Measurements from ENCODE around the gene GAGE13. TPM values are rescaled to one million over a fixed set of nuclear protein-coding genes. Genes with fewer than 3 reads are reported as not detected.
"Not testable (repeated sequence)": the region's sequence is repeated elsewhere in the genome, so short reads cannot be mapped to it uniquely, and the experiment has no call there.

The GAGE13 gene
- total RNA-seq, 1 donor from 2014 or later: not detected

DNA sequence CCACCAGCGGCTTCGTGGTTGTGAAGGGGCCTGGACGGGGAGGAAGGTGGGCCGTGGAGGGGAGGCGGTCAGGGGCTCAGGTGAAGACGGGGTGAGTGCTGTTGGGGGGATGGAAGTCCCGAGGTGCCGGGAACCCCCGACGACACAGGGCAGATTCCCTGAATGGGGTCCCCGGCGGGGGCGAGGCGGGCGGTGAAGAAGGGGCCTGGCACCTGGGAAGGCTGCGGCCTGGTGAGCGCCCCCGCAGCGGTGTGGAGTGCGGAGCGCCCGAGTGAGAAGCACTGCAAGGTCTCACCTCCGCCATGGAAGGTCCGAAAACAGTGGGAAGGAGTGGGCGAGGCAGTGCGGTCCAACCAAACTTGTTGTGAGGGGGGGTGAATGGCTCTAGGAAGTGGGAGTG lies 459 bp downstream of the GAGE13 start:
- H3K27ac Mint-ChIP-seq; H3K36me3 Mint-ChIP-seq; H3K9me3 Mint-ChIP-seq; H3K27me3 Mint-ChIP-seq (ENCODE audit: low read depth); H3K4me1 Mint-ChIP-seq; DNase-seq (ENCODE audit: low spot score in 2 of 2, unreplicated experiment in 2 of 2); H3K4me3 Mint-ChIP-seq: not testable (repeated sequence)

DNA sequence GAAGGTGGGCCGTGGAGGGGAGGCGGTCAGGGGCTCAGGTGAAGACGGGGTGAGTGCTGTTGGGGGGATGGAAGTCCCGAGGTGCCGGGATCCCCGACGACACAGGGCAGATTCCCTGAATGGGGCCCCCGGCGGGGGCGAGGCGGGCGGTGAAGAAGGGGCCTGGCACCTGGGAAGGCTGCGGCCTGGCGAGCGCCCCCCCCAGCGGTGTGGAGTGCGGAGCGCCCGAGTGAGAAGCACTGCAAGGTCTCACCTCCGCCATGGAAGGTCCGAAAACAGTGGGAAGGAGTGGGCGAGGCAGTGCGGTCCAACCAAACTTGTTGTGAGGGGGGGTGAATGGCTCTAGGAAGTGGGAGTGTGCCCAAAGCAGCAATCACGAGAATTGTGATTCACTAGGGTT lies 10.1 kb downstream of the GAGE13 start:
- peak; percentile 58 to 69 for DNase-seq (ENCODE audit: low spot score in 2 of 2, unreplicated experiment in 2 of 2)
- not testable (repeated sequence) for H3K27ac Mint-ChIP-seq, H3K4me3 Mint-ChIP-seq

DNA sequence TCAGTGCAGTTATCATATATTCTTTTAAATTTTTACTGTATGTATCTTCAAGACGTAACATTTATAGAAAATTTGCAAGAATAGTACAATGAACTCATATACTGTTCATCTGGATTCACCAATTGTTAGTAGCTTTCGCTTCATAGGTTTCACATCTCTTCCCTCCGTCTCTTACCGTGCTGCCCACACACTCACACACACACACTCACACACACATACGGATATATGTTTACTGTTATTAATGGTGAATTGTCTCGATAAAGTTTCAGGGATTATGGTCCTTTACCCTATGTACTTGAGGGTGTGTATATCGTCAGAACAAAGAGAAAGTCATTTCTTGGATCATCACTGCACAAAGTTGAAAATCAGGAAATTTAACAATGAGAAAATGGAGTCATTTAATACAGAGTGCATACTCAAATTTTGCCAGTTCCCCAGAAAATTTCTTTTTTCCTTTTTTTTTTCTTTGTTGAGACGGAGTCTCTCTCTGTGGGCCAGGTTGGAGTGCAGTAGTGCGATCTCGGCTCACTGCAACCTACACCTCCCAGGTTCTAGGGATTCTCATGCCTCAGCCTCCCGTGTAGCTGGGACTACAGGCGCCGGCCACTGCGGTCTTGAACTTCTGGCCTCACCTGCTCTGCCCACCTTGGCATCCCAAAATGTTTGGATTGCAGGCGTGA lies 13.3 kb downstream of the GAGE13 start:
- H3K4me3 Mint-ChIP-seq; DNase-seq (ENCODE audit: low spot score in 2 of 2, unreplicated experiment in 2 of 2); H3K4me1 Mint-ChIP-seq; H3K36me3 Mint-ChIP-seq; H3K9me3 Mint-ChIP-seq; H3K27ac Mint-ChIP-seq; H3K27me3 Mint-ChIP-seq (ENCODE audit: low read depth): not testable (repeated sequence)

More for the DNA sequence above, 10.1 kb downstream of the GAGE13 start:
- not testable (repeated sequence) for H3K9me3 Mint-ChIP-seq; H3K27me3 Mint-ChIP-seq (ENCODE audit: low read depth); H3K36me3 Mint-ChIP-seq; H3K4me1 Mint-ChIP-seq

DNA sequence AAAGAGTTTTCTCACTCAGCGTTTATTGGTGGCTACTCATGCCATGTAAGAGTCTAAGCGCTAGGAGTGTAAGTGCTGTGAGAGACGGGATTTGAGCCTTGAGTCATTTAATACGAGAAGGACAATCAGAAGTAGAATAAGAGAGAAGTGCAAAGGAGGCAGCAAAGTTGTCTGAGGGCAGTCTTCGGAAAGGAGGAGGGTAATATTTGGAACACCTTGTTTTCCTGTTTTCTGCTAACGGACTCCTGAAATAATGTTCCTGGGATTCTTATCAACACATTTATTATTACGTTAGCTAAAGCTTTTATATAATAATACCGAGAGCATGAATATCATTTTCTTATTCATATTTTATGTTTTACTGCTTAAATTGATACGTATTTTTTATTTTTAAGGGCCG lies 14.0 kb downstream of the GAGE13 start:
- not testable (repeated sequence) for DNase-seq (ENCODE audit: low spot score in 2 of 2, unreplicated experiment in 2 of 2); H3K4me1 Mint-ChIP-seq; H3K4me3 Mint-ChIP-seq; H3K27ac Mint-ChIP-seq; H3K9me3 Mint-ChIP-seq; H3K27me3 Mint-ChIP-seq (ENCODE audit: low read depth); H3K36me3 Mint-ChIP-seq

DNA sequence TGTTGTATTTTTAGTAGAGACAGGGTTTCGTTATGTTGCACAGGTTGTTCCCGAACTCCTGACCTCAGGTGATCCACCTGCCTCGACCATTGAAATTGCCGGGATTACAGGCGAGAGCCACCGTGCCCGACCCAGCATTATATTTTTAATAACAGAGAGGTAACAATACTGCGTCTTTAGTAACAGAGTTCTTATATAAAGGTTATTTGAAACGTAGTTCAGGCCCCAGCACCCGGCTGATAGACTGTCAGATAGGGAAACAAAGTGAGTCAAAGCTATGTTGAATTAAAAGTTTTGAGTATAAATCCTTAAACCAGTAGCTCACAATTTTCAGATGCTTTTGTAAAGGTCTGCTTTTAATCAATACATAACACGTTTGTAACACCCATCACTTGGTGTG lies 14.8 kb downstream of the GAGE13 start:
- DNase-seq (ENCODE audit: low spot score in 2 of 2, unreplicated experiment in 2 of 2): not testable (repeated sequence)

More for the DNA sequence above, 14.8 kb downstream of the GAGE13 start:
- not testable (repeated sequence) for H3K36me3 Mint-ChIP-seq; H3K27me3 Mint-ChIP-seq (ENCODE audit: low read depth); H3K27ac Mint-ChIP-seq; H3K9me3 Mint-ChIP-seq; H3K4me3 Mint-ChIP-seq; H3K4me1 Mint-ChIP-seq

Other genes starting within 250 kb of the GAGE13 start
- 16.4 to 18.2 TPM (median 17.2 TPM) in 3 replicates for gene GPKOW, start 207.8 kb upstream of the GAGE13 start, total RNA-seq
- 6.3 to 7.1 TPM (median 6.4 TPM) in 3 replicates for gene MAGIX, start 168.8 kb upstream of the GAGE13 start, total RNA-seq
- 37.5 to 38.1 TPM (median 37.8 TPM) in 3 replicates for gene PLP2, start 159.7 kb upstream of the GAGE13 start, total RNA-seq
- 11.9 to 13.5 TPM (median 13.4 TPM) in 3 replicates for gene PRICKLE3, start 145.2 kb upstream of the GAGE13 start, total RNA-seq
- 0.27 to 0.33 TPM (median 0.32 TPM) in 3 replicates for gene SYP, start 131.4 kb upstream of the GAGE13 start, total RNA-seq
- 0.32 to 0.75 TPM (median 0.47 TPM) in 3 replicates for gene CACNA1F, start 98.2 kb upstream of the GAGE13 start, total RNA-seq
- 15.4 to 17.5 TPM (median 15.7 TPM) in 3 replicates for gene CCDC22, start 96.1 kb upstream of the GAGE13 start, total RNA-seq
- gene FOXP3, start 66.9 kb upstream of the GAGE13 start, total RNA-seq: 0.27 to 0.34 TPM (median 0.32 TPM) in 3 replicates
- gene PPP1R3F, start 61.8 kb upstream of the GAGE13 start, total RNA-seq: 8.9 to 11.4 TPM (median 9.6 TPM) in 3 replicates
- not detected in 3 replicates for gene GAGE10, start 27.9 kb upstream of the GAGE13 start, total RNA-seq
- gene GAGE12J, start 9.5 kb upstream of the GAGE13 start, total RNA-seq: not detected in 3 replicates
- gene GAGE12C, start 200.6 kb downstream of the GAGE13 start, total RNA-seq: not detected in 3 replicates
- not detected in 3 replicates for gene GAGE12D, start 210.2 kb downstream of the GAGE13 start, total RNA-seq
- gene GAGE12E, start 219.7 kb downstream of the GAGE13 start, total RNA-seq: not detected in 3 replicates
- not detected in 3 replicates for gene GAGE12F, start 229.3 kb downstream of the GAGE13 start, total RNA-seq
- gene GAGE12G, start 238.8 kb downstream of the GAGE13 start, total RNA-seq: not detected in 3 replicates
- not detected in 3 replicates for gene GAGE12H, start 248.4 kb downstream of the GAGE13 start, total RNA-seq